Dermis microvascular lymphatic vessel endothelial cell (primary cell): ENCODE data around the gene SAP30. TPM values are rescaled to one million over a fixed set of nuclear protein-coding genes. Genes with fewer than 3 reads are reported as not detected.

ENCODE experiments used
- DNase-seq, 2 donors: peaks; one replicate each; pipeline versions ENCODE4 v3.0.0 to v3.0.0-alpha.2; 2010; ENCODE audit warnings: low read depth in 2 of 2
- total RNA-seq: library from RNA; depleted of rRNA; stranded (reverse); fragments of >200 nt; gene quantifications from 2 replicates; pipeline ENCODE4 v1.2.1, GENCODE V29; 2014

The SAP30 gene
- total RNA-seq, 1 donor from 2014 or later = 20.9 TPM

- peak in 1 of 2 donors; percentile 7 for DNase-seq
Measured at GRCh38 chr4:173365359-173365996, 5.3 kb upstream of the SAP30 start.

GRCh38 chr4:173367285-173367684 lies 3.5 kb upstream of the SAP30 start:
- peak; percentile 58 to 75 for DNase-seq

GRCh38 chr4:173367946-173368345 lies 2.8 kb upstream of the SAP30 start:
- DNase-seq = peak in 1 of 2 donors; percentile 65

GRCh38 chr4:173370130-173370476 lies 651 bp upstream of the SAP30 start:
- no peak for DNase-seq

GRCh38 chr4:173371292-173372192 lies 788 bp downstream of the SAP30 start:
- peak in 1 of 2 donors; percentile 71 for DNase-seq

GRCh38 chr4:173374588-173374987 lies 3.8 kb downstream of the SAP30 start:
- DNase-seq = no peak

GRCh38 chr4:173379929-173380328 lies 9.2 kb downstream of the SAP30 start:
- DNase-seq = no peak

GRCh38 chr4:173380987-173381386 lies 10.2 kb downstream of the SAP30 start:
- DNase-seq = no peak

GRCh38 chr4:173381610-173382009 lies 10.9 kb downstream of the SAP30 start:
- DNase-seq = no peak

- no peak for DNase-seq
Measured at GRCh38 chr4:173382349-173382748, 11.6 kb downstream of the SAP30 start.

- DNase-seq = no peak
Measured at GRCh38 chr4:173386751-173387150, 16.0 kb downstream of the SAP30 start.

- no peak for DNase-seq
Measured at GRCh38 chr4:173391701-173392100, 20.9 kb downstream of the SAP30 start.

GRCh38 chr4:173397604-173398003 lies 26.9 kb downstream of the SAP30 start:
- DNase-seq = no peak

- DNase-seq = no peak
Measured at GRCh38 chr4:173398220-173398619, 27.5 kb downstream of the SAP30 start.

- DNase-seq = no peak
Measured at GRCh38 chr4:173398779-173399415, 28.1 kb downstream of the SAP30 start, which contains the start of gene SCRG1. Gene SCRG1 (minus strand): TSS chr4:173399116. CDS start chr4:173391414, 7,702 bp downstream.

- no peak for DNase-seq
Measured at GRCh38 chr4:173401063-173401462, 30.3 kb downstream of the SAP30 start.

- no peak for DNase-seq
Measured at GRCh38 chr4:173403051-173403450, 32.3 kb downstream of the SAP30 start.

- no peak for DNase-seq
Measured at GRCh38 chr4:173404296-173404865, 33.6 kb downstream of the SAP30 start.

- DNase-seq = no peak
Measured at GRCh38 chr4:173405840-173406606, 35.3 kb downstream of the SAP30 start.

GRCh38 chr4:173410079-173410478 lies 39.3 kb downstream of the SAP30 start:
- DNase-seq = no peak

GRCh38 chr4:173411106-173411693 lies 40.4 kb downstream of the SAP30 start:
- DNase-seq = no peak
